HEK293 (cell line): ENCODE data around the gene TUBB2A.

Source experiments
- PBX3 ChIP-seq: sonication (generic); formaldehyde crosslinking; IDR thresholded peaks from 2 replicates; pipeline ENCODE4 v1.8.1; 2022; ENCODE audit warnings: mild to moderate bottlenecking, moderate library complexity, missing genetic modification reagents
- ZNF24 ChIP-seq: fragments of 450-650 bp; formaldehyde crosslinking; IDR thresholded peaks from 2 replicates; pipeline ENCODE4 v1.5.1; 2016; ENCODE audit warnings: missing biosample characterization, missing genetic modification characterization
- ZNF677 ChIP-seq: fragments of 450-650 bp; IDR thresholded peaks from 2 replicates; pipeline ENCODE4 v1.5.0; 2018; ENCODE audit warnings: missing biosample characterization, mild to moderate bottlenecking, missing genetic modification characterization, moderate library complexity
- TF ChIP-seq, protein P1 (sequence below): fragments of 450-650 bp; formaldehyde crosslinking; IDR thresholded peaks from 2 replicates; pipeline ENCODE4 v1.5.1; 2016; ENCODE audit warnings: missing biosample characterization, missing genetic modification characterization

- no peak for TF ChIP-seq ZNF677 (tag by site-specific recombination)
- no peak for TF ChIP-seq PBX3
- TF ChIP-seq, protein P1, sequence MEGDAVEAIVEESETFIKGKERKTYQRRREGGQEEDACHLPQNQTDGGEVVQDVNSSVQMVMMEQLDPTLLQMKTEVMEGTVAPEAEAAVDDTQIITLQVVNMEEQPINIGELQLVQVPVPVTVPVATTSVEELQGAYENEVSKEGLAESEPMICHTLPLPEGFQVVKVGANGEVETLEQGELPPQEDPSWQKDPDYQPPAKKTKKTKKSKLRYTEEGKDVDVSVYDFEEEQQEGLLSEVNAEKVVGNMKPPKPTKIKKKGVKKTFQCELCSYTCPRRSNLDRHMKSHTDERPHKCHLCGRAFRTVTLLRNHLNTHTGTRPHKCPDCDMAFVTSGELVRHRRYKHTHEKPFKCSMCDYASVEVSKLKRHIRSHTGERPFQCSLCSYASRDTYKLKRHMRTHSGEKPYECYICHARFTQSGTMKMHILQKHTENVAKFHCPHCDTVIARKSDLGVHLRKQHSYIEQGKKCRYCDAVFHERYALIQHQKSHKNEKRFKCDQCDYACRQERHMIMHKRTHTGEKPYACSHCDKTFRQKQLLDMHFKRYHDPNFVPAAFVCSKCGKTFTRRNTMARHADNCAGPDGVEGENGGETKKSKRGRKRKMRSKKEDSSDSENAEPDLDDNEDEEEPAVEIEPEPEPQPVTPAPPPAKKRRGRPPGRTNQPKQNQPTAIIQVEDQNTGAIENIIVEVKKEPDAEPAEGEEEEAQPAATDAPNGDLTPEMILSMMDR (tag by site-specific recombination): no peak
- no peak for TF ChIP-seq ZNF24 (tag by site-specific recombination)
Measured at GRCh38 chr6:3128356-3129108, 28.8 kb downstream of the TUBB2A start.
